ENCODE data around the gene KBTBD3. TPM values are rescaled to one million over a fixed set of nuclear protein-coding genes. Genes with fewer than 3 reads are reported as not detected.
A peak's percentile ranks its signal among the peaks of the same experiment; 100 is the strongest.

KBTBD3 gene, protein sequence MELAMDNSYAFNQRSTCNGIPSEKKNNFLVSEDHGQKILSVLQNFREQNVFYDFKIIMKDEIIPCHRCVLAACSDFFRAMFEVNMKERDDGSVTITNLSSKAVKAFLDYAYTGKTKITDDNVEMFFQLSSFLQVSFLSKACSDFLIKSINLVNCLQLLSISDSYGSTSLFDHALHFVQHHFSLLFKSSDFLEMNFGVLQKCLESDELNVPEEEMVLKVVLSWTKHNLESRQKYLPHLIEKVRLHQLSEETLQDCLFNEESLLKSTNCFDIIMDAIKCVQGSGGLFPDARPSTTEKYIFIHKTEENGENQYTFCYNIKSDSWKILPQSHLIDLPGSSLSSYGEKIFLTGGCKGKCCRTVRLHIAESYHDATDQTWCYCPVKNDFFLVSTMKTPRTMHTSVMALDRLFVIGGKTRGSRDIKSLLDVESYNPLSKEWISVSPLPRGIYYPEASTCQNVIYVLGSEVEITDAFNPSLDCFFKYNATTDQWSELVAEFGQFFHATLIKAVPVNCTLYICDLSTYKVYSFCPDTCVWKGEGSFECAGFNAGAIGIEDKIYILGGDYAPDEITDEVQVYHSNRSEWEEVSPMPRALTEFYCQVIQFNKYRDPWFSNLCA
- total RNA-seq, result 7.6 TPM
- long read RNA-seq, transcript KBTBD3-205 (4 exons, 2,682 nt), result major isoform, 13 of 21 reads
- long read RNA-seq, partial matches to known transcripts, result 1 of 21 reads
- long read RNA-seq, other reads (novel, unspliced or antisense), result 4 of 21 reads

DNA sequence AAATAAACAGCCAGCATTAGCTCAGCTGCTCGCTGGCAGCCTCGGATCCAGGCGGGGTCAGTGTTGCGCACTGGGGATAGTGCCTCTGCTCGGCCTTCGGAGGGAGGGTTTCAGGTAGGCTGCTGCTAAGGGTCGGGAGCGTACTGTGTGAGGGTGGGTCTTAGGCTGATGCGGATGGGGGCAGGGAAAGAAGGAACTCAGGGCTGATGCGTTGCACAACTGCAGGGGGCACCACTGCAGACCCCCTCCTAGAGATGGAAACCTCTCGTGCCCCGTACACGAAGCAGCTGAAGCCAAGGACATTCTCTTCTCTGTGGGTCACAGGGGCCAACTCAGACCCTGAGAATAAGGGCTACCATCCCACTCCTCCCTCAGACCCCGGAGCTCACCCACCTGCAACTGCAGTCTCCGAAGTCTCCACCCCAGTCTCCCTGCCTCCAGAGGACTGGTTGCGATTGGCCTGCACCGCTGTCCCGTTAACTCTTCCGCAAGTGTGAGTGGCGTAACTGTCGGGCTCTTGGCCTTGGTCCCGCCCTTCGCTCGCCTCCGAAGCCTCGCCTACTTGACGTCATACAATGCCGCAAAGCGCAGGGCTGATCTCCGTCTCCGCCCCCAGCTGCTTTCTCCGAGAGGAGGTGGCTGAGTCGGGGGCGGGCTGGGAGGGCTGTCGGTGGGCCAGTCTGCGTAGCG is at the start of gene KBTBD3:
Gene KBTBD3, minus strand, starts transcription at position 429 of the 690 bp plus-strand sequence. CDS start 18,250 bp downstream, outside the sequence.
- ATAC-seq (ENCODE audit: poor library complexity) (peak; percentile 97), DNase-seq (peak; percentile 99)
- intact Hi-C loops (cut with DNase I), result loop anchor here (2.0 kb wide), 1 partner anchor 52 kb away; no protein-coding TSS in a partner anchor

DNA sequence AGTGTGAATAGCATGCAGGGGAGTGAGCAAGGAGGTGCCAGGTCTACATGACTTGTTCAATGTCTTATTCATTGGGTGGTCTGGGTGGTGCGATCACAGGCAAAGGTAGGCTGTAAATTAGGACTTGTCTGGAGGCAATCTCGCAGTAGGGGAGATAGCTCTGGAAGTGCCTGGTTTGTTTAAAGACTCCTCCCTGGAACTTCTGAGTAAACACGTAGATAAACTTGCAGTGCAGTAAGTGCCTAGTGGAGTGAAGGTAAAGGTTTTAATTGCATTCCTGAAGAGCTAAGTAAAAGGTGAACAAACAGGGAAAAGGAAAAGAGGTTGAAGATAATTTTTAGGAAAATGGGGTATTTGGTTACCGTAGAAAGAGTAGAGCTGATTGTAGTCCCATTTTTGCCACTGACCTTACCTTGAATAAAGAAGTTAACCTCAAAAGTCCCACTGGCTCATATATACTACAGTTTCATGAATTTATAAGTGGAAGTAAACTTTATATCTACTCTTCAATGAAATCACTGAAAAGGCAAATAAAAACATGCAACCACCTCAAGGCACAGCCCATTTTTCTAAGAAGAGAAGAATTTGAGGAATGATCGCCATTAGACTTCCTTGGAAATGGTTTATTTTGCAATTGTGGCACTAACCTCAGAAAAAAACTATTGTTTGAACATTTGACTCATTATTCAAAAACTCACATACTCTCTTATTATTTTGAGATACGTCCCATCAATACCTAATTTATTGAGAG is 44.6 kb upstream of the KBTBD3 start:
- intact Hi-C loops (cut with DNase I), result no loop called here
- ATAC-seq (ENCODE audit: poor library complexity), result no peak
- DNase-seq, result no peak

DNA sequence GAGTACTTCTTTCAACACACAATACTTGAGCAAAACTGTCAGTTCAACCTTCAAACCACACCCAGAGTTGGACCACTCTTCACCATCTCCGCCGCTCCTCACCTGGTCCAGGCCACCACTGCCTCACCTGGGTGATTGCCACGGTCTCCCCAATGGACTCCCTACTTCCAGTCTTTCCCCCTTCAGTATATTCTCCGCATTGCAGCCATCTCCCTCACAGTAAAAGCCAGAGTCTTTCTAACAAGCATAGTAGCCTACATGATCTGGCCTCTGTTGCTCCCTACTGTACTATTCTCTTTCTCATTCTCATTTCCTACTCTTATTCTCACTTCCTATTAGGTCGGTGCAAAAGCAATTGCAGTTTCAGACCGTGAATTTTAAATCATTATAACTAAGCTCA is 28.8 kb upstream of the KBTBD3 start:
- DNase-seq (no peak), ATAC-seq (ENCODE audit: poor library complexity) (no peak)
- intact Hi-C loops (cut with DNase I), result no loop called here

DNA sequence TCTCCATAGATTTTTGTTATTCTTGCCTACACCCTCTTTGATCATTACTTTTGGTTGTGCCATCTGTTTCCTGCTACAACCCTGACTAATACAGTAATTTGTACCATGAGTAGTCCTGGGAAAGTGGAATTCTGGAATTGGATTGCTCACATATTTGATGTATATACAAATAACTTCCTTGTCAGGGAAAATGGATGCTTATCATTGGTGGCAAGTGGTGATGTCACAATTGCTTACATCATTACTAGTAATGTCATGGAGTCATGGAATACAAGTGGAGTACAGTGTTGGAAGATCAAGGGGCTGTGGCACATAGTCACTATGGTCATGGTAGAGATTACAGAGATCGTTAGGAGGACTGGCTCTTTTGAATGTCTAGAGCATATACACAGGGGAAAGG is 24.7 kb upstream of the KBTBD3 start:
- DNase-seq (no peak), ATAC-seq (ENCODE audit: poor library complexity) (no peak)
- intact Hi-C loops (cut with DNase I), result no loop called here

DNA sequence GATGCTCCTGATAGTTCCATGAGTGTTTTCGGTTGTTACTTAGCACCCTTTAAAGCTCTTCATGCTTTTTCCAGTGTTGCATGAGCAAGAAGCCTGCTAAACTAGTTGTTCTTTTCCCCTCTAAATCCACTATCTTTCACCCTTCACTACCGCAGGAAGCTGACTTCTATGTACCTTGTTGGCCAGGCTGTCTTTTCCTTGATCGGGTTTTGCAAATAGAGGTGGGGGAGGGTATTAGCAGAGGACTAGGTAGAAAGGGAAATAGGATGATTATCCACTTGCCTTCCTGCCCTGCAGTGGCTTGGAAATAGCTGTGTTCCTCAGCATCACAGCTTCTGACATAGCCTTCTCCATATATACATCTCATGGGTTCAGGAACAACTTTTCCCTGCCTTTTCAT is 24.2 kb upstream of the KBTBD3 start:
- intact Hi-C loops (cut with DNase I), result no loop called here
- ATAC-seq (ENCODE audit: poor library complexity), result no peak
- DNase-seq, result no peak

DNA sequence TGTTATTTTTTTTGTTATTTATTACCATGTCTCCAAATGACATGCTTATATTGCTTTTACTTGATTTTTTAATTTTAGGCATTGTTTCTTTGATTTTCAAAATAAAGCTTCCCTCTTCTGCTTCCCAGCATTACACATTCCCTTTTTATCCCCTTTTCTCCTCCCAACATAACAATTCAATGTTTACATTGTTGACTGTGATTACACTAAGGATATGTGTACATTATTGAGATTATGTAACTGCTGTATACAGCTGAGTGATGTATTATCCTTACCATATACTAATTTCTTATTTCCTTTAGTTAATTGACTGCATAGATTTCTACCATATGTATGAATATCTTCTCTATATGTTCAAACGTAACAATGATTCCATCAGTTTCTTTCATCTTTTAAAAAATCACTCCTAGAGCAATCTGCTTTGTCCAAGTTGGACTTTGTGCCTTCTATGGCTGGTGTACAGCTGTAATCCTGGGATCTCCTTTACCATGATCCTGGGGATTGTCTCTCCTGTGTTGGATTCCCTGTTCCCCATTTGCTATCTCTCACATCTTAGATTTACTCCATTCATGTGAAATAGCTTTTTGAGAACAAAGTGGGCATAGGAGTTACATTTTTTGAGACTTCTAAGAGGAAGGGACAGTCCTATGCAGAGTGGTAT is 21.9 kb upstream of the KBTBD3 start:
- intact Hi-C loops (cut with DNase I), result no loop called here
- ATAC-seq (ENCODE audit: poor library complexity), result no peak

DNA sequence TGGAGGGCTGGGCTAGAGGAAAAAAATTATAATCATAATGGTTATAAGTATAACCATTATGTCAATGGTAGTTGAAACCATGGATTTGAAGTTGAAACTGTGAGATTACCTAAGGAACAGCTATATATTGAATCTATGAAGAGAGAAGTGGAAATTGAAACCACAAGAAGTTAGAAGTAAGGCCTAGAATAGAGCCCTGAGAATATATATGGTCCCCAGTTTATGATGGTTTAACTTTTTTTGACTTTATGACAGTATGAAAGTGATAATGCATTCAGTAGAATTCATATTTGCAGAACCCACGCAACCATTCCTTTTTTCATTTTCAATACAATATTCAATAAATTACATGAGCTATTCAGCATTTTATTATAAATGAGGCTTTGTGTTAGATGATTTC is 15.3 kb upstream of the KBTBD3 start:
- DNase-seq, result no peak
- intact Hi-C loops (cut with DNase I), result no loop called here

More for the DNA sequence above, 21.9 kb upstream of the KBTBD3 start:
- DNase-seq, result no peak

DNA sequence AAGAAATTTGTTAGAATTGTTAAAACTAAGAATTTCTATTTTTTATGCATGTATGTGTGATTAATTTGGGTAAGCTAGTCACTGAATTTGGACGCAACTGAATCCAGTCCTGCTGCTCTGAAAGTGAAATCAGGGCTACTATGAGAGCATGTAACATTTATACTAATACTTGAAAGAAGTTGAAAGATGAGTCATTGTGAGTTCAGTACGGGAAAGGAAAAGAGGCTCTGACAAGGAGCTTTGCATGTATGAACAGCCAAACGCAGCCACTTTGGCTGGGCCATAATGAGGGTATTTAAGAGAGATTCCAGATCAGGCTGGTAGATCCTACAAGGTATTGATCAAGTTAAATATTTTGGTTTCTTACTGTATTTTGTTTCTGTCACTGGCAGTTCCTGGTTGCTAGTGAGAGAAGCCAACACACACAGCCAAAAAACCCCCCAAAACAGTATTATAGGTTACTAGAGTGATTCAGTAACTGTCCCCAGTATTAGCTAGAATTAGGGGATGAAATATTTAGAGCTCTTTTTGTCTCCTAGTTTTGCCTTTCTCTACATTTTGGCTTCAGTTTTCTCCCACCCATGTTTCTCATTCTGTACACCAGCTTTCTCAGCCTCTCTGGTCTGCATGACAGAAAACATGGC is 14.5 kb upstream of the KBTBD3 start:
- DNase-seq (no peak), ATAC-seq (ENCODE audit: poor library complexity) (no peak)
- intact Hi-C loops (cut with DNase I), result no loop called here

More for the DNA sequence above, 15.3 kb upstream of the KBTBD3 start:
- ATAC-seq (ENCODE audit: poor library complexity), result no peak

DNA sequence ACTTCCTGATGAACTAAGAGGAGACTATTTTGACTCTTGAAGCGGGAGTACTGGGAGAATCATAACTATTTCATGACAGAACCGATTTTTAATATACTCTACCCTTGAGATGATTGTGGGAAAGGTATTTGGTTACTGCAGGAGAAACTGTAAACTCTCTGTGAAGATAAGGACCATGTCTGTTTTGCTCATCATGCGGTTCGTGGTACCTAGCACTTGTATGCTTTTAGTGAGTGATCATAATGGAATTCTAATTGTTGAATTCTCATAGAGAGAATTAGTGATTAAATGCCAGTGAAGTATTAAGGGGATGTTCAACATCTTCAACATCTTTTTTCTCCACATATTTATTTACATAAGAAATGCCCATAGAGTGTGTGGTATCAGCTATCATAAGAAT is 11.7 kb upstream of the KBTBD3 start:
- intact Hi-C loops (cut with DNase I), result no loop called here
- no peak for ATAC-seq (ENCODE audit: poor library complexity)
- DNase-seq, result no peak

DNA sequence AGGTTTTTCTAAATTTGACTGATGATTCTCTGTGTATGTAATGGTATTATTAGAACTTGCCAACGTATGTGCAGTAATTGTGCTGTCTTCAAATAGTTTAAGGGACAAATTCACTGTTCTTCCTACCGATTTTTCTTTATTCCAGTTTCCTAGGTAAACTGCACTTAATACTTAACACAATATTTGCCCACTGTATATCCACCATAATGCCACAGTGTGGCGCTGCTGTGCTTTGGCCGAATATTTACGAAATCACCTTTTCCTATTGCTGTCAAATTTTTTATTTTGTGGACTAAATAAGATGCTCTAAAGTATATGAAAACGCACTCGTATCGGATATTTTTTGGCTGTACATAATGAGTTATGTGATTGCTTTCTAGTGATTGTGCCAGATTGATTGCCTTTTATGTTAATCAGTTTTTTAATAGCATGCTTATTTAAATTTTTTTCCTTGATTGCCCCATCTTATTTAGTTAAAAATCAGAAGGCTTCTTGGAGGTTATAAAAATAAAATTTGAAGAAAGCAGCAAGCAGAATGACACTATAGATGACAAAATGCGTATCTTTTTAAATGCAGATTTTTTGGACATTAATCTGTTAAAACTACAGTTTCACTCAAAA is 10.8 kb upstream of the KBTBD3 start:
- intact Hi-C loops (cut with DNase I), result no loop called here
- DNase-seq (peak; percentile 40), ATAC-seq (ENCODE audit: poor library complexity) (peak; percentile 75)

DNA sequence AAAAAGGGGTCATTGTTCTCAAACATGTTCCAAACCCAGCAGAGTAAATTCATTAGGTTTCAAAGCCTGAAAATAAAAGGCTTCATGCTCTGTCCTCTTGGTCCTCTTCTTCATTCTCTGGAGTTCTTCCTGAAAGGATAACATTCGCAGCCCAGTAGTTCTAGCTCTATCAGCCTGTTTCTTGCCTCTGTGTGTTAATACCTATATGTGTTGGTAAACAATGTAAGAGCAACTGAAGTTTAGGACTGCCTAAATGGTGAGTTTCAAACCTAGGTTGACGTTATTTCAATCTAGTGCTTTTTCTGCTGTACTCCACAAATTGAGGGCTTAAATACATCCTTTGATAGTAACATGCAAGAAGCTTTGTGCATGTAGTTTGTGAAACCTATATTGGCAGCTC is 9.7 kb upstream of the KBTBD3 start:
- intact Hi-C loops (cut with DNase I), result no loop called here
- peak; percentile 39 for ATAC-seq (ENCODE audit: poor library complexity)

DNA sequence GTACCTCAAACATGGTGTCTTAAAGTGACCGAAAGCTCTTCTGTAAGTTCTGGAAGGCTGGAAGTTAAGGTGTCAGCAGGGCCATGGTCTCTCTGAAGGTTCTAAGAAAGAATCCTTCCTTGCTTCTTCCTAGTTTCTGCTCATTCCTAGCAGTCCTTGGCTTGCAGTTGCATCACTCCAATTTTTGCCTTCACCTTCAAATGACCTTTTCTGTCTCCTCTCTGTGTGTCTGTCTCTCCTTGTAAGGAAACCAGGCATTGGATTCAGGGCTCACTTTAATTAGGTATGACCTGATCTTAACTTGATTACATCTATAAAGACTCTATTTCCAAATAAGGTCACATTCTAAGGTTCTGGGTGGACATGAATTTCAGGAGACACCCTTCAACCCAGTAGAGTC is 9.0 kb upstream of the KBTBD3 start:
- DNase-seq, result no peak
- intact Hi-C loops (cut with DNase I), result no loop called here
- no peak for ATAC-seq (ENCODE audit: poor library complexity)

More for the DNA sequence above, 9.7 kb upstream of the KBTBD3 start:
- no peak for DNase-seq

DNA sequence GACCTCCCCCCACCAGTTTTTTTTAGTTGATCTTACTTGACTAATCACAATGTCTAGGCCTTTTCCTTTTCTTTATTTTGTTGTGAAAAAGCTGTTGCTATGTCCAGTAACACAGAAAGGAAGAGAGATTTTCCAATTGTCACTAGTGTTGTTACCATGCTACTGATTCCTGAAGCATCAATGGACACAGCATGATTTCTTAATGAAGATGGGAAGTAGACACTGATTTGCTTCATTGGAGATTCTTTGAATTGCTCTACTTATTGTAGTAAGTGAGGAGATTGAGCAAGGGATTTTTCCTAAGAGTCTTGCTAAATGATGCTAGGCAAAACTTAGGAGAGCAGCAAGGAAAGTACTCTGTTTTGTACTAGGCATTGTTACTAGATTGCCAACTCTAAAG is 4.9 kb upstream of the KBTBD3 start:
- no peak for DNase-seq

DNA sequence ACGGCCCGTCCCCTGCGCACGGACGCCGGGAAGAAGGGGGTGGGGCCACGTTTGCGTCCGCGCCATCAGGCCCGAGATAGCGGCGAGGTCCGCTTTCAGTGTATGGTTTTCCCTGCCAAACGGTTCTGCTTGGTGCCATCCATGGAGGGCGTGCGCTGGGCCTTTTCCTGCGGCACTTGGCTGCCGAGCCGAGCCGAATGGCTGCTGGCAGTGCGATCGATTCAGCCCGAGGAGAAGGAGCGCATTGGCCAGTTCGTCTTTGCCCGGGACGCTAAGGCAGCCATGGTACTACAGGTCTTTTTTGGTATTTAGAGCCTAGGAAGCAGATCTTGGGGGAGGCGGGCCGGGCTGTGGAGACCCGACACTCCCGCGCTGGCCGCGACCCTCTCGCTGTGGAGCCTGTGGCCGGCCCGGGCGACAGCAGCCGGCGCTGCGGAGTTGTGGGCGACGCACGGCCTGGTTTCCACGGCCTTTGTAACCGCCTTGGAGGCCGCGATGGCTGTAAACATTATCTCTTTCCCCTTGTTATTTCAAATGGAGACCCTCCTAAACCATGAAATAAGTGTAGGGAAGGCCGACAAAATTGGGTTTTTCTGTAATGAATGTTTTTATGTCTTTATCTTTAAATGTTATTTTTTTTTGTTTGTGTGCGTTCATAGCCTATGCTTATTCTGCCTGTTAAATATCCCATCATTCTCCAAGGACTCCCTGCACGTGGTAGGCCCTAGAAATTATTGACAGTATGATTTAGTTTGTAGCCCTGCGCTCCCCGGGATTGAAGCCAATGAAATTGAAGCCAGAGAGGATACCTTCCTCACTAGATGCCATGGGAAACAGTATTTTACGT is 685 bp upstream of the KBTBD3 start, which contains the start of gene AASDHPPT:
Gene AASDHPPT, plus strand, starts transcription at position 54 of the 847 bp plus-strand sequence. Its CDS starts 49 bp downstream, at position 103.
- intact Hi-C loops (cut with DNase I), result loop anchor here (2.0 kb wide), 1 partner anchor 53 kb away; no protein-coding TSS in a partner anchor
- ATAC-seq (ENCODE audit: poor library complexity), result peak; percentile 51
- DNase-seq, result no peak

More for the DNA sequence above, 4.9 kb upstream of the KBTBD3 start:
- intact Hi-C loops (cut with DNase I), result no loop called here
- no peak for ATAC-seq (ENCODE audit: poor library complexity)

DNA sequence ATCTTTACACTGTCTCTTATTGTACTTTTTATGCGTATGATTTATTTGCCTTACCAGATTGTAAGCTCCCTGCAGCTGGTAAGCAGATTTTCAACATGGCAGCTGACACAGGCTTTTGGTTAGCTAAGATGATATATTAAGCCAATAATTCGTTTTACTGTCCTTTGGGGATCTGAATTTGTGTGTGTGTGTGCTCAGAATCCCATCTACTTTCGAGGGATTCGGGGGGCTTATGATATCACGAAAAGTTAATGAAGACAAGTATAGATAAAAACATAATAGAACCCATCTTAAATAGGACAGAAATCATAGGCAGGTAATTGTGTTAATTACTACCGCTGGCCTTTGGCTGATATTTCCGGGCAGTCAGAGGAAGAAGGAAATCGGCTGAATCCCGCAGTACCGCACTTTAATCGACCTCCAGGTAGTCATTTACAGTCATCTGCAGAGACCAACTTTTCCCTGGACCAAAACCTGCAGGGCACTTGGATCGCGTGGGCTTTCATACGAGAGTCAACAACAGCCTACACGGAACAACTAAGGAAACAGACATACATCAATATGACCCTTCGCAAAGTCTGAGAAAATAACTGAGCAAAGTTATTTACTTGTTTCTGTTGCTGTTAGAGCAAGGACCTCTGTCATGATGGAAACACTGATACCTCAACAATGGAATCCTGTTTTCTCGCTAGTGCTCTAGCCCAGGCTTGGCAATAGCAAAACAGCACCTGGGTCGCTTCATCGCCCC is 802 bp downstream of the KBTBD3 start:
- intact Hi-C loops (cut with DNase I), result loop anchor here (2.0 kb wide), 1 partner anchor 52 kb away; no protein-coding TSS in a partner anchor
- ATAC-seq (ENCODE audit: poor library complexity) (no peak), DNase-seq (no peak)
